Jurkat, Clone E6-1 (cell line): ENCODE data around the gene SYNC.
"Not testable (repeated sequence)": the region's sequence is repeated elsewhere in the genome, so short reads cannot be mapped to it uniquely, and the experiment has no call there.

Experiments
- DNase-seq: peaks from one replicate; pipeline ENCODE4 v3.0.0-alpha.2; 2011; ENCODE audit warnings: low read depth, low spot score
- H3K4me3 ChIP-seq: 2 replicates; pipeline ENCODE4 v1.5.1; 2011; ENCODE audit warnings: mild to moderate bottlenecking, low read length, control low read depth, moderate library complexity

Gene SYNC

GRCh38 chr1:32701421-32701911 lies 1.1 kb downstream of the SYNC start:
- no peak for DNase-seq
- no peak overlapping the region for H3K4me3 ChIP-seq

- DNase-seq = not testable (repeated sequence)
These were observed 5.6 kb downstream of the SYNC start for GRCh38 chr1:32696996-32697395.

DNA sequence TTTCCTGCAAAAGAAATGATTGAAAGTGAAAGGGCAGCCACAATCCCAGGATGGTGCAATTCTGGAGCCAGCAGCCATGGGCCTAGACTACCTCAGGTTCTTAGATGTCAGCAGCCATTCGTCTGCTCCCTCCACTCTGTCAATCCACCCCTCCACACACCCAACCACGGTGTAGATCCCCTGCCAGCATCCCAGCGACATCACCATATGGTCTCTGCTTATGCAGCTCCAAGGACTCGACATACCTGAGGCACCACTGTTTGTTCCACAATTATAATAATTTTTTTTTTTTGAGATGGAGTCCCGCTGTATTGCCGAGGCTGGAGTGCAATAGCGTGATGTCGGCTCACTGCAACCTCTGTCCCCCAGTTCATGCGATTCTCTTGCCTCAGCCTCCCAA lies 6.5 kb downstream of the SYNC start:
- H3K4me3 ChIP-seq = no peak overlapping the region
- no peak for DNase-seq

More at GRCh38 chr1:32696996-32697395, 5.6 kb downstream of the SYNC start:
- not testable (repeated sequence) for H3K4me3 ChIP-seq

- DNase-seq = no peak
- no peak overlapping the region for H3K4me3 ChIP-seq
These were observed 7.3 kb downstream of the SYNC start for GRCh38 chr1:32695098-32695904.

DNA sequence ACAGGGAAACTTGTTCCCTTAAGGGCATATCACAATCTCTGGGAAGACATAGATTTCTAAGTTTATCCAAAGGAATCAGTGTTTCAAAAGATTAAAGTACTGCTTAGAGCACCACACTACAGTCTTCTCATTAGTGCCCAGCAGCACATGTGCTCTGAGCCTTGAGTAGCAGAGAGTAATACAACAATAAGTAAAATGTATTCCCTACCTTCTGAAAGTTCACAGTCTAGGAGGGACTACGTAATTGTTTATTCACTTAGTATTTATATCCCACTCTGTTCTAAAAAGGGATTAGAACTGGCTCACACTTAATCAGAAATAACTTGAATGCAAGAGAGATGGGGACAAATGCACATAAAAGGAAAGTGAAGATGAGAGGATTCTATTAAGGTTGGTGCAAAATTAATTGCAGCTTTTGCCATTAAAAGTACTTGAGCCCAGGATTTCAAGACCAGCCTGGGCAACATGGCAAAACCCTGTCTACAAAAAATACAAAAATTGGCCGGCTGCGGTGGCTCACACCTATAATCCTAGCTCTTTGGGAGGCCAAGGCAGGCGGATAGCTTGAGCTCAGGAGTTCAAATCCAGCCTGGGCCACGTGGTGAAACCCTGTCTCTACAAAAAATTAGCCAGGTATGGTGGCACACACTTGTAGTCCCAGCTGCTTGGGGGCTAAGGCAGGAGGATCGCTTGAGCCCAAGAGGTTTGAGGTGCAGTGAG lies 9.0 kb downstream of the SYNC start:
- H3K4me3 ChIP-seq = no peak overlapping the region
- no peak for DNase-seq

GRCh38 chr1:32686387-32686786 lies 16.2 kb downstream of the SYNC start:
- no peak for DNase-seq
- H3K4me3 ChIP-seq = no peak overlapping the region

- no peak for DNase-seq
- no peak overlapping the region for H3K4me3 ChIP-seq
These were observed 17.1 kb downstream of the SYNC start for GRCh38 chr1:32685498-32685897.

GRCh38 chr1:32684167-32684811 lies 18.3 kb downstream of the SYNC start:
- no peak overlapping the region for H3K4me3 ChIP-seq
- no peak for DNase-seq

DNA sequence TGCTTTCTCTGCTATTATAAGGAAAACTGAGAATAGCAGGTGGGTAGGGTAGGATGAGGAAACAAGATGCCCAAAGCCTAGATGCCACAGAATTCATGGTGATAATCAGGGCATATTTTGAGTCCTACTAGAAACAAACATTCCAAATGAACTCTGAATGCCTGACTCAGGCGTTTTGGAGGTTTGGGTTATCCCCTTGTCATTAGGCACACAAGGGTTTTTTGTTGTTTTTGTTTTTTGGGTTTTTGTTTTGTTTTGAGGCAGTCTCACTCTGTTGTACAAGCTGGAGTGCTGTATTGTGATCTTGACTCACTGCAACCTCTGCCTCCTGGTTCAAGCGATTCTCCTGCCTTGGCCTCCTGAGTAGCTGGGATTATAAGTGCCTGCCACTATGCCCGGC lies 19.2 kb downstream of the SYNC start:
- DNase-seq = no peak
- no peak overlapping the region for H3K4me3 ChIP-seq

GRCh38 chr1:32681999-32682398 lies 20.6 kb downstream of the SYNC start:
- no peak for DNase-seq
- no peak overlapping the region for H3K4me3 ChIP-seq

DNA sequence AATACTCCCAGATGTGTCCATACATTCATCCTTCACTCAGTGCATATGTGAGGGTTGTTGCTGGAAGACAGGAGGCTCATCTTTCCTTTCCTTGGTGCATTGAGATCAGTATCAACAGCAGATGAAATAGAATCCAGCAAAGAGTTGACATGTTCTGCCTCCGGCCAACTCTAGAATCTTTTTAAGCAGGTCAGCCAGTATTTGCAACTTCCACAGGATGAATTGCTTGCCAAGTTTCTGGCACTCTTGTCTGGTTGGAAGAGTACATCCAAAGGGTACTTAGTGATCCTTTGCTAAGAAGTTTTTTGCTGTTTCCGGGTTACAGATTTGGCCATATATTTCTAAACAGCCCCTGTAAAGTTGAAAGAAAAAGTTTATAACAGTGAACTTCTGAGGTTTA lies 21.1 kb downstream of the SYNC start:
- no peak overlapping the region for H3K4me3 ChIP-seq
- no peak for DNase-seq

DNA sequence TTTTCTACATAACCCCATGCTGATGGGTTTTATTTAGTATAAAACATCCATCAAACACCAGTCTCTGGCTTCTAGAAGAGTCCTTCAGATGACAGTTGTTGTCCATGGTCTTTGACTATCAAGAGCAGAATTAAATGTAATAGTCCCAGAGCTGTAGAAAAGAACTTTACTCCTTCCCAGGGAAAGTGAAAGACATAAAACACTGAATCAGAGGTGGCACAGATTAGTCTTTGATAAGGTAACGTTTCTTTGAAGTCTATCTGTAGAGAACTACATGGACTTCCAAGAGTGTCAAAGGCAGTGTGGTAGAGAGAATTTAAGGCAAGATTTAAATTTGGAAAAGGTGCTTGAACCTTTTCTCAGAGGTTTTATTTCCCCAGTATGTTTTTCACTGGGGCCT lies 21.9 kb downstream of the SYNC start:
- no peak overlapping the region for H3K4me3 ChIP-seq
- DNase-seq = no peak

- DNase-seq, H3K4me3 ChIP-seq: not testable (repeated sequence)
These were observed 22.6 kb downstream of the SYNC start for GRCh38 chr1:32679993-32680392.

DNA sequence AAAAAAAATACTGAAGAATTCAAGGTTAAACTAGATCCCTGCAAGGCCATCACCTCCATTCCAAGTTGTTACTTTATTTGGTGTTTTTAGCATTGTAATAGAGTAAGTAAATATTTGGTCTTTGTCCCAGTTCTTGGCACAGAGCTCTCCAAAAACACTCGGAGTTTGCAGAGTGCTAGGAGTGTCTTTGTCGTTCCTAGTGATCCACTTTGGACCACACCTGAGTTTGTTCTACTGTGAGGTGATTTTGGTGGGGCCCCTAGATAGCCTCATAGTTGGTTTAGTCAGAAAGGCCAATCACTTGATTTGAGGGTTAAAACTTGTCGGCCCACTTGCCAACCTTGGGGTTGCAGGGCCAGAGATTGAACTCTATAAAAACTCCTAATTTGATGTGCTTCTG lies 25.6 kb downstream of the SYNC start:
- DNase-seq = no peak
- H3K4me3 ChIP-seq = no peak overlapping the region

- DNase-seq, H3K4me3 ChIP-seq: not testable (repeated sequence)
These were observed 33.9 kb downstream of the SYNC start for GRCh38 chr1:32668716-32669115.

DNA sequence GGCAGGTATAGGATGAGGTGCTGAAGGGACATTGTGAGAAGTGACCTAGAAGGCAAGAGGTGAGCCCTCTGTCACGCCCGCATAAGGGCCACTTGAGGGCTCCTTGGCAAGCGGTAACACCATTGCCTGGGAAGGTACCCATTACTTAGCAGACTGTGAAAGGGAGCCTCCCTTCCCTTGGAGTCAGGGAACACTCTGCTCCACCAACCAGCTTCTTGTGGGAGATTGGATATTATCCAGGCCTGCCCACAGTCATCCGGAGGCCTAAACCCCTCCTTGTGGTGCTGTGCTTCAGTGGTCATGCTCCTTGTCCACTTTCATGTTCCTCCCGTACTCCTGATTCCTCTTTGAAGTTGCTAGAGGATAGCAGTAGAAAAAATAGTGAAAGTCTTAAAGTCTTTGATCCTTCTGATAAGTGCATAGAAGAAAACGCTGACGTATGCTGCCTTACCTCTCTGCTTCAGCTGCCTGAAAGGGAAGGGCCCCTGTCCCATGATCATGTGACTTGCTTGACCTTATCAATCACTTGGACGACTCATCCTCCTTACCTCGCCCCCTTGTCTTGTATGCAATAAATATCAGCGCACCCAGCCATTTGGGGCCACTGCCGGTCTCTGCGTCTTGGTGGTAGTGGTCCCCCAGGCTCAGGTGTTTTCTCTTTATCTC lies 35.5 kb downstream of the SYNC start:
- no peak overlapping the region for H3K4me3 ChIP-seq
- DNase-seq = no peak

DNA sequence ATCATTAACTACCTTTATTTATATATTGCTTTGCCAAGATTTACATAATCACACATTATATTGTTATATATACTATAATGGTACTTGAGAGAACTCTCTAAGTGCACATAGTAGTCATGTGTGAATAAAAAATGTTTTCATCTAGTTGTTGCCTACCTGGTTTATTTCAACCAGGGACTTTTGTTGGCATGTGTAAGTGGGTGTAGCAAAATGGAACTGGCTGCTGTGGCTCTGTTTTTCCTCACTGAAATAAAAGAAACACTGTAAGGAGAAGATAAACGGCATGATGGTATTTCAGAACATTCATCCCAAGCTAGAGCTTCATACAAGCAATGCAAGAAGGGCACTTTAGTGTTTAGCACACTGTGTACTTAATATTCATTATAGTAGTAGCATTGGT lies 36.7 kb downstream of the SYNC start:
- no peak overlapping the region for H3K4me3 ChIP-seq
- DNase-seq = no peak

- no peak overlapping the region for H3K4me3 ChIP-seq
- no peak for DNase-seq
These were observed 43.0 kb downstream of the SYNC start for GRCh38 chr1:32659581-32659980.

- DNase-seq = no peak
- H3K4me3 ChIP-seq = peak overlapping the region; percentile 93
These were observed 50.2 kb downstream of the SYNC start for GRCh38 chr1:32652244-32652962.
